Endothelial cell (in vitro differentiated cells): ENCODE data around the gene GGT1. TPM values are rescaled to one million over a fixed set of nuclear protein-coding genes. Genes with fewer than 3 reads are reported as not detected.
"Not testable (repeated sequence)": the region's sequence is repeated elsewhere in the genome, so short reads cannot be mapped to it uniquely, and the experiment has no call there.

Experiments used
- DNase-seq: peaks from one replicate; pipeline ENCODE4 v3.0.0; 2021; ENCODE audit warnings: low spot score
- H3K27ac Mint-ChIP-seq: one replicate; pipeline ENCODE4 v1.8.0; 2021; ENCODE audit warnings: mixed read lengths, inconsistent platforms; ENCODE audit not compliant: unreplicated experiment
- H3K27me3 Mint-ChIP-seq: one replicate; pipeline ENCODE4 v1.8.0; 2021; ENCODE audit warnings: mild to moderate bottlenecking, moderate library complexity, mixed read lengths, inconsistent platforms; ENCODE audit not compliant: unreplicated experiment
- H3K36me3 Mint-ChIP-seq: one replicate; pipeline ENCODE4 v1.8.0; 2021; ENCODE audit warnings: mild to moderate bottlenecking, low read depth, mixed read lengths, inconsistent platforms; ENCODE audit not compliant: unreplicated experiment
- H3K4me1 Mint-ChIP-seq: one replicate; pipeline ENCODE4 v1.8.0; 2021; ENCODE audit warnings: mild to moderate bottlenecking, mixed read lengths, inconsistent platforms; ENCODE audit not compliant: unreplicated experiment
- H3K4me3 Mint-ChIP-seq: one replicate; pipeline ENCODE4 v1.8.0; 2021; ENCODE audit warnings: mild to moderate bottlenecking, mixed read lengths, inconsistent platforms; ENCODE audit not compliant: unreplicated experiment
- H3K9me3 Mint-ChIP-seq: one replicate; pipeline ENCODE4 v1.8.0; 2021; ENCODE audit warnings: mixed read lengths, inconsistent platforms; ENCODE audit not compliant: unreplicated experiment
- total RNA-seq: library from RNA; stranded (reverse); fragmentation: NEBNext Ultra II Directional; extraction: Animal tissue kit (Norgen Biotek cat#: 25700); gene quantifications from one replicate; pipeline ENCODE4 v1.2.1, GENCODE V29; 2021; ENCODE audit not compliant: unreplicated experiment
- TF ChIP-seq, protein P1 (sequence below): fragments of 200-600 bp; sonication (generic); IDR thresholded peaks from one replicate; pipeline ENCODE4 v1.5.0; 2021; ENCODE audit warnings: antibody characterized with exemption; ENCODE audit not compliant: unreplicated experiment

Gene GGT1
- total RNA-seq, 1 donor from 2014 or later, result 4.6 TPM

DNA sequence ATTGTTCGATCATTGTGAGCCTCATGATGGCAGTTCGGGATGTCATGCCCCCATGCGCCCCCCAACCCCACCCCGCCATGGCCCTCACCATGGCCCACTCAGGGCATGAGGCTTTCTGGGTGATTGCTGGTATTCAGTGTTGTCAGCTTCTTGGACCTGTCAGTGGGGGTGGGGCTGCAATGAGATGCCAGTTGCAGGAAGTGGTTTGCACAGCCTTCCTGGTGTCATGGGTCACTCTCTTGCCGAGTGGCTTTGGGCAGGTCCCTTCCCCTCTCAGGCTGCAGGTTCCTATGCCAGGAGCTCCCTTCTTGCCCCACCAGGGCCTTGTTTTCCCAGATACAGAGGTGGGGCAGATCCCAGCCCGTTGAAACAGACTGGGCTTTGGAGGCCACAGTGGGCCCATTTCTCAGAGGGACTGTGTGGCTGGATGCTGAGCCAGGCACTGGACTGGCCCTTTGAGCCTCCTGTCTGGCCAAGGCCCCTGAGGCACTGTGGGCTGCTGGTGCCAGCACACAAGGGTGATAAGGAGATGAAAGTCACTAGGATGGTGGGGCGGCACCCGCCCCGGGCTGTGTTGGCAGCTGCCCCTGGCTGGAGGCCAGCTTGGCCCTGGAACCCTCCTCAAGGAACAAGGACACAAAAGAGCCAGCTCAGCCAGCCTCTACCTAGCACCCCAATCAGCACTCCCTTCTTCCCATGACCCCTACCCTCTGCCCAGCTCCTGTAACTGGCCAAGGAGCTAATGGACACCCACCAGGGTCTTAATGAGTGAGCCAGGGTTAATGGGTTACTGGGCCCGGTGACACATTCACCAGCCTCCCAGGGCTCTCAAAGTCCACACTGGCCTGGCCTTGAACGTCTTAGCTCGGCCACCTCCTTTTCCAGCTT lies 1.5 kb upstream of the GGT1 start:
- DNase-seq, result no peak
- Mint-ChIP-seq H3K36me3 (no peaks in the 10 kb centered on the region), H3K27me3 (peaks cover under 1% of the 10 kb centered on the region), H3K27ac (no peak overlapping the region), H3K9me3 (no peaks in the 10 kb centered on the region), H3K4me1 (peaks cover 8% of the 10 kb centered on the region), H3K4me3 (no peak overlapping the region)
- TF ChIP-seq, protein P1, sequence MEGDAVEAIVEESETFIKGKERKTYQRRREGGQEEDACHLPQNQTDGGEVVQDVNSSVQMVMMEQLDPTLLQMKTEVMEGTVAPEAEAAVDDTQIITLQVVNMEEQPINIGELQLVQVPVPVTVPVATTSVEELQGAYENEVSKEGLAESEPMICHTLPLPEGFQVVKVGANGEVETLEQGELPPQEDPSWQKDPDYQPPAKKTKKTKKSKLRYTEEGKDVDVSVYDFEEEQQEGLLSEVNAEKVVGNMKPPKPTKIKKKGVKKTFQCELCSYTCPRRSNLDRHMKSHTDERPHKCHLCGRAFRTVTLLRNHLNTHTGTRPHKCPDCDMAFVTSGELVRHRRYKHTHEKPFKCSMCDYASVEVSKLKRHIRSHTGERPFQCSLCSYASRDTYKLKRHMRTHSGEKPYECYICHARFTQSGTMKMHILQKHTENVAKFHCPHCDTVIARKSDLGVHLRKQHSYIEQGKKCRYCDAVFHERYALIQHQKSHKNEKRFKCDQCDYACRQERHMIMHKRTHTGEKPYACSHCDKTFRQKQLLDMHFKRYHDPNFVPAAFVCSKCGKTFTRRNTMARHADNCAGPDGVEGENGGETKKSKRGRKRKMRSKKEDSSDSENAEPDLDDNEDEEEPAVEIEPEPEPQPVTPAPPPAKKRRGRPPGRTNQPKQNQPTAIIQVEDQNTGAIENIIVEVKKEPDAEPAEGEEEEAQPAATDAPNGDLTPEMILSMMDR, result no peak

DNA sequence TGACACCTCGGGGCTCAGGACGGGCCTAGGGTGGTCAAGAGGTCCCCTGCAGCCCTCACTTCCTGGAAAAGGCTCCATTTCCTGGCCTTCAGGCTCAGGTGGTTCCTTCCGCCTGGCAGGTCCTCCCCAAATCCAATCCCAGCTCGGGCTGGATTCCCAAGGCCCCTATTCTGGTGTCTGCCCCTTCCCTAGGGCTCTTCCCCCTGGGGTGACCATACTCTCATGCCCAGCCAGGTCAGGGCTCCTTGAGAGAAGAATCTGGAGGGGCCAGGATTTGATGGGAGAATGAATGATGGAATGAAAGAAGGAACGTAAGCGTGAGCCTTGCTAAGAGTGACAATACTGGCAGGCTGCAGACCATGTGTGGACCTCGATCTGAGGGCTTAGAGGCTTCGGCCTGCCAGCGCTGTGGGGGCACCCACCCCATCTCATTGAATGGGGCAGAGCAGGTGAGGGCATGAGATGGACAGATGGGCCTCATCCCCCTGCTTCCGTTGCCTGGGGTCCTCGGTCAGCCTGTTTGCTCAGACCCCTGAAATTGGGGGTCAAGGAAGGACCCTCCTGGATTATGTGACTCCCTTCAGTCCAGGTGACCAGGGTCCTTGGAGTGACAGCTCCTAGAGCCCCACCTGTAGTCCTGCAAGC lies 766 bp upstream of the GGT1 start:
- not testable (repeated sequence) for H3K4me3 Mint-ChIP-seq, H3K36me3 Mint-ChIP-seq, H3K4me1 Mint-ChIP-seq, H3K27me3 Mint-ChIP-seq, H3K9me3 Mint-ChIP-seq, DNase-seq
- H3K27ac Mint-ChIP-seq, result peak overlapping the region; percentile 53

DNA sequence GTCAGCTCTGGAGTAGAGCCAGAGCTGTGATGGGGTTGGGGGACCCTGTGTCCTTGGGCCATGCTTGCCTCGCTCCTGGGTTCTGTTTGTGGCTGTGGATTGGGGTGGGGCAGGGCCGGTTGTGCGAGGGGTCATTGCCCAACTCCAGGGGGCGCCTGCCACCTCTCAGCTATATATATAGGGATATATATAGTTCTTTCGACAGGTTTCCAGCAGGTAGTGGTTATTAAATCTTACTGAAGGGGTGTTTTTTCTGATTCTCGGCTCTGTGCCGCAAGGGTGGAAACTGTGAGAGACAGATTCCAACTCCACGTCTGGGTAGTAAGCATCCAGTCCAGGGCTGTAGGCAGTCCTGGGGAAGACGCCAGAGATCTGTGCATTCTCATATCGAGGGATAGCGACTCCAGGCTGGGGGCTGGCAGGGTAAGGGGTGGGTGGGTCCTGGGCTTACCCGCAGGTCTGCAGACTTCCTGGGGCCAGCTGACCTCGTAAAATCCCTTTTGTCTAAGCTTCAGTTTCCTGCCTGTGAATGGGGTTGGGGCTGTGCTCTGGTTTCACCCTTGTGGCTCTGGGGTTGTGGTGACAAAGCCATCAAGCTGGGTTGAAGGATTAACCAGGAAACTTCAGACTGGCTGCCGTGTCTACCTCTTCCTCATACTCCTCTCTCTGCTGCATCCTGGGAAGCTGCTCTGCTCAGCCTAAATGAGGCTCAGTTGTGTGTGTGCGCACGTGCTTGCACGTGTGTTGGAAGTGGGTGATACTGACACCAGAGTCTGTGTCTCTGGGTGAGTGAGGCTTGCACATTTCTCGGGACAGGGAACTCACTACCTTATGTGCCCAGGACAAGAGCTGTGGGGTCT lies 1.0 kb downstream of the GGT1 start:
- H3K27me3 Mint-ChIP-seq, H3K36me3 Mint-ChIP-seq, H3K4me3 Mint-ChIP-seq, H3K9me3 Mint-ChIP-seq, H3K4me1 Mint-ChIP-seq, DNase-seq: not testable (repeated sequence)
- H3K27ac Mint-ChIP-seq, result peak overlapping the region; percentile 72

DNA sequence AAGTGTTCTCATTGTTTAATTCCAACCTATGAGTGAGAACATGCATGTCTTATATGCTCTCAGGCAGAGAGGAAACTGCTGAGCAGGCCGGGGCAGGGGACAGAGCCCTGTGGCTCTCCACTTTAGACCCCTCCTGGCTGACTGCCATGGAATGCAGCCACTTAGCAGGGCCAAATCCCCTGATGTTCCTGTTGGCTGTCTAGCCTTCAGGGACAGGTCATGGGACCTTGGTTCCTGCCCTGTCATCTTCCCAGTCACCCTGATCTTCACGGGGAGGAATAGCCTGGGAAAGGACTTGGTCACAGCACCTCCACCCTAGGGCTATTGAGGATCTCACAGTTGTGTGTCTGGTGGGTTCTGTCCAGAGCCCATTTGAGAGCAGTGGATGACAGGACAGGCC lies 3.3 kb downstream of the GGT1 start:
- H3K9me3 Mint-ChIP-seq, H3K4me3 Mint-ChIP-seq, H3K4me1 Mint-ChIP-seq, H3K27me3 Mint-ChIP-seq, H3K27ac Mint-ChIP-seq, DNase-seq, H3K36me3 Mint-ChIP-seq: not testable (repeated sequence)

DNA sequence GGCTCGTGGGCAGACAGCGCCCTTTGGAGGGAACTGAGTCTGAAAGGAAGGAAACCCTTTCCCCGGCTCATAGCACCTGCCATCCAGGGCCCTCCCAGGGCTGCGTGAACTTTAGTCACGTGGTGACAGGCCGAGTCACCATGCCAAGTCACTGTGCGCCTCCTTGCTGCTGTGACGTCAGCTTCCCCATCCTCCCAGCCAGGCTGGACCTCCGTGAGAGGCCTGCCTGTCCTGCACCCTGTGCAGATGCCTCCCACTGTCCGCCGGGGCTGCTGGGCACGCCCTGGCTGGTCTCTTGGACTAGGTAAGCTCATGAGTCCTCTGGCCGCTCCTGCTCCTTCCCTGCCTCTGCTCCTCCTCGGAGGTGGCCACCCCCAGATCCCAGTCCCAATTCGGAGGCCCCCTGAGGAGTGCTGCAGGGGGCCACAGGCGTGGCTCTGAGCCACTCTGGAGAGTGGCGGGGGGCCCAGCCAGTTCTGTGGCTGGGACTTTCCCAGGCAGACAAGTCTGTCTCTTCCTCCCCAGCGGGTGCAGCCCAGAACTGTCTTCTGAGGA lies 4.5 kb downstream of the GGT1 start:
- not testable (repeated sequence) for H3K4me3 Mint-ChIP-seq, H3K27ac Mint-ChIP-seq, H3K36me3 Mint-ChIP-seq, DNase-seq, H3K9me3 Mint-ChIP-seq, H3K4me1 Mint-ChIP-seq, H3K27me3 Mint-ChIP-seq

DNA sequence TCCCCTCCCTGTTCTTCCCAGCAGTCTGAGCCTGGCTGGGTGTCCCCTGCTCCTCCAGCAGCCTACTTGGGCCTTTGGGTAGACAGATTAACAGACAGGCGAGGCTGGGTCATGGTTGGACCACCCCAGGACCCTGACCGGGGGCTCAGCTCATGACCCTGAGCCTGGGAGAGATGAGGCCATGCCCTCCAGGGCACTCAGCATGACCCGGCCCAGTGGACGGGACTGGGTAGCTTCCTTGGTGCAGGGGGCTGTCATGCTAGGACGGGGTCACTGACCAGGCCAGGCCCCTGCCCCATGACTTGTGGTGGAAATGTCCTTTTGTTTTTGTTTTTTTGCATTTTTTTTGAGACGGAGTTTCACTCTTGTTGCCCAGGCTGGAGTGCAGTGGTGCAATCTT lies 5.3 kb downstream of the GGT1 start:
- not testable (repeated sequence) for H3K4me1 Mint-ChIP-seq, H3K4me3 Mint-ChIP-seq, DNase-seq

DNA sequence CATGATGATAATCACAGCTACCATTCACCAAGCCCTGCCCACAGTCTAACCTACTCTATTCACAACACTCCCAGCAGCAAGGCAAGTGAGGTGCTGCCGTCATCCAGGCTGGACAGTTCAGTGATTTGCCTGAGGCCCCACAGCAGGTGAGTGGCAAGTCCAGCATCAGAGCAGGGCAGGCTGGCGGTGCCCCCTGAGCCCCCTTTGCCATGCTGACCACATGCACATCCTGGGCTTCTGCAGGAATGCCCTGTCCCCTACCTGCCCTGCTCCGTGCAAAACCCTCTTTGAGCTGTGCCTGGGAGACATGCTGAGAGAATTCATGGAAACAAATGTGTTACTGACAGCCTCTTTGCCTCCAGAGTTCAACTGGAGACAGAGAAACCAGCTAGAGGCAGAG lies 6.9 kb downstream of the GGT1 start:
- DNase-seq, H3K27ac Mint-ChIP-seq, H3K9me3 Mint-ChIP-seq, H3K36me3 Mint-ChIP-seq, H3K4me3 Mint-ChIP-seq, H3K27me3 Mint-ChIP-seq, H3K4me1 Mint-ChIP-seq: not testable (repeated sequence)

More for the DNA sequence above, 5.3 kb downstream of the GGT1 start:
- not testable (repeated sequence) for H3K36me3 Mint-ChIP-seq, H3K9me3 Mint-ChIP-seq, H3K27me3 Mint-ChIP-seq, H3K27ac Mint-ChIP-seq

DNA sequence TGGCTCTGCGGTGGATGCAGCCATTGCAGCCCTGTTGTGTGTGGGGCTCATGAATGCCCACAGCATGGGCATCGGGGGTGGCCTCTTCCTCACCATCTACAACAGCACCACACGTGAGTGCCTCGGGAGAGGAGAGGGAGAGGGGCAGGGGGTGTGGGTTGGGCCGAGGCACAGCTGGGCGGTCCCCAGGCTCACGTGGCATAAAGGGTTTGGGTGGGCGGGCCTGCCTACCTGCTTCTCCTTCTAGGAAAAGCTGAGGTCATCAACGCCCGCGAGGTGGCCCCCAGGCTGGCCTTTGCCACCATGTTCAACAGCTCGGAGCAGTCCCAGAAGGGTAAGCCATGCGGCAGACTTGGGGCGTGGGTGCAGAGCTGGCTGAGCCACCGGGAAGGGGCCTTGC lies 11.8 kb downstream of the GGT1 start:
- not testable (repeated sequence) for H3K27ac Mint-ChIP-seq, H3K4me3 Mint-ChIP-seq, DNase-seq, H3K4me1 Mint-ChIP-seq, H3K9me3 Mint-ChIP-seq, H3K36me3 Mint-ChIP-seq, H3K27me3 Mint-ChIP-seq

DNA sequence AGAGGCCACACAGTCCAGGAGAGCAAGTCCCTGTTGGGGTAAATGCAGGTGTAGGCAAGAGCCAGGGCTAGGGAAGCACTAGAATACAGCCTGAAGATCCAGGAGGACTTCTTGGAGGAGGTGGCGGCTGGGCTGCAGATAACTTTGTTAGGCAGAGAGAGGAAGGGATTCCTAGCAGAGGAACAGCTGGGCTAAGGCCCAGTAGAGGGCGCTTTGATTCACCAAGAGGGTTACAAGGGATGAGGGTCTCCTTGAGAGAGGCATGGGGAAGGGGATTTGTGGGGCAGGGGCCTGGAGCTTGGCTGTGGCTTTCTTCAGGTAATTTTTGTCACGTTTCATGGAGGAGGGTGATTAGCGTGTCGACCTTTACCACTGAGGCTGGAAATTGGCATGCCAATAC lies 18.3 kb downstream of the GGT1 start:
- not testable (repeated sequence) for H3K27ac Mint-ChIP-seq, H3K9me3 Mint-ChIP-seq, H3K36me3 Mint-ChIP-seq, H3K4me3 Mint-ChIP-seq, DNase-seq, H3K27me3 Mint-ChIP-seq, H3K4me1 Mint-ChIP-seq

DNA sequence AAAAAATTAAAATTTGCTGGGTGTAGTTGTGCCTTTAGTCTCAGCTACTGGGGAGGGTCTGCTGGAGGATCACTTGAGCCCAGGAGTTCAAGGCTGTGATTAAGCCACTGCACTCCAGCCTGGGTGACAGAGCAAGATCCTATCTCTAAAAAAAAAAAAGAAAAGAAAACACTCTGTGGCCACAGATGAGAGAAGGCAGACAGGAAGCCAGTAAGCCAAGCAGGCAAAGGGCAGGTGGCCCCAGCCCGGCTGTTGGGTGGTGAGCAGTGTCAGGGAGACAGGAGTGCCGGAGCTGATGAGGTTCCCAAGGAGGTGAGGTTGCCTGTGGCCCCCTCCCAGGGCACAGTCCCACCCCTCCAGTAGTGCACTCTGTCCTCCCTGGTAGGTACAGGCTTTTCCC lies 19.6 kb downstream of the GGT1 start:
- not testable (repeated sequence) for H3K27me3 Mint-ChIP-seq, H3K36me3 Mint-ChIP-seq, H3K4me1 Mint-ChIP-seq, H3K4me3 Mint-ChIP-seq, H3K27ac Mint-ChIP-seq, DNase-seq, H3K9me3 Mint-ChIP-seq
